IMR-90 (cell line): ENCODE measurements around the gene TRIM42. TPM values are rescaled to one million over a fixed set of nuclear protein-coding genes. Genes with fewer than 3 reads are reported as not detected.

Experiments
- ATAC-seq: fragments of 200-7000 bp; cut with Tn5 transposase; 2 replicates; pipeline ENCODE4 v1.9.1; 2020; ENCODE audit warnings: low read depth, mild to moderate bottlenecking, moderate library complexity
- BruUV-seq: library from RNA; stranded (reverse); fragments of 400-500 nt; replicated peaks from 2 replicates; lab custom pipeline; 2021; lab: Mats Ljungman, UMichigan
- CTCF ChIA-PET: fragments of 300-600 bp; formaldehyde crosslinking; extraction: SDS; loops from one replicate; lab custom pipeline; 2021; ENCODE audit warnings: antibody characterized with exemption; lab: Yijun Ruan, JAX
- POLR2A ChIA-PET: fragments of 300-600 bp; sonication (Branson Sonifier 250); formaldehyde crosslinking; loops from one replicate; lab custom pipeline; 2022; ENCODE audit warnings: antibody characterized with exemption; ENCODE audit not compliant: unreplicated experiment; lab: Charles Lee
- DNase-seq: peaks from one replicate; pipeline ENCODE4 v3.0.0; 2013
- H2AFZ ChIP-seq: replicated peaks from 2 replicates; pipeline ENCODE3; 2013; ENCODE audit warnings: low read length, mild to moderate bottlenecking; ENCODE audit not compliant: poor library complexity
- H2AK5ac ChIP-seq: 2 replicates; pipeline ENCODE4 v1.6.1; 2013; ENCODE audit warnings: low read depth, low read length, inconsistent platforms
- H2AK9ac ChIP-seq: replicated peaks from 2 replicates; pipeline ENCODE3; 2013; ENCODE audit warnings: mild to moderate bottlenecking, low read depth, low read length, moderate library complexity; ENCODE audit not compliant: poor library complexity
- H2BK120ac ChIP-seq: 2 replicates; pipeline ENCODE4 v1.6.1; 2013; ENCODE audit warnings: low read depth, low read length, inconsistent platforms
- H2BK15ac ChIP-seq: 3 replicates; pipeline ENCODE4 v1.6.1; 2013; ENCODE audit warnings: low read depth, low read length, inconsistent platforms
- H2BK20ac ChIP-seq: 2 replicates; pipeline ENCODE4 v1.6.1; 2013; ENCODE audit warnings: low read depth, mild to moderate bottlenecking, inconsistent platforms, low read length, moderate library complexity
- H2BK5ac ChIP-seq: 2 replicates; pipeline ENCODE4 v1.6.1; 2013; ENCODE audit warnings: mild to moderate bottlenecking, low read depth, low read length, inconsistent platforms; ENCODE audit not compliant: poor library complexity, severe bottlenecking
- H3K14ac ChIP-seq: replicated peaks from 2 replicates; pipeline ENCODE4 v1.6.1; 2013; ENCODE audit warnings: low read depth, low read length, inconsistent platforms
- H3K18ac ChIP-seq: 2 replicates; pipeline ENCODE4 v1.6.1; 2013; ENCODE audit warnings: low read depth, low read length, control low read depth
- H3K23ac ChIP-seq: 2 replicates; pipeline ENCODE4 v1.6.1; 2013; ENCODE audit warnings: low read depth, low read length, inconsistent platforms
- H3K27ac ChIP-seq: 2 replicates; pipeline ENCODE4 v1.5.1; 2013; ENCODE audit warnings: mild to moderate bottlenecking, control low read depth, low read length; ENCODE audit not compliant: insufficient read depth
- H3K27me3 ChIP-seq: 2 replicates; pipeline ENCODE4 v1.6.1; 2013; ENCODE audit warnings: low read length; ENCODE audit not compliant: control insufficient read depth, insufficient read depth
- H3K36me3 ChIP-seq: 2 replicates; pipeline ENCODE4 v1.6.1; 2013; ENCODE audit warnings: low read length, mixed read lengths; ENCODE audit not compliant: control insufficient read depth, insufficient read depth
- H3K4ac ChIP-seq: 2 replicates; pipeline ENCODE4 v1.6.1; 2013; ENCODE audit warnings: low read depth, low read length, inconsistent platforms
- H3K4me1 ChIP-seq: 2 replicates; pipeline ENCODE4 v1.6.1; 2013; ENCODE audit warnings: low read length, mixed read lengths; ENCODE audit not compliant: control insufficient read depth, insufficient read depth
- H3K4me2 ChIP-seq: 2 replicates; pipeline ENCODE4 v1.6.1; 2013; ENCODE audit warnings: low read depth, mild to moderate bottlenecking, control low read depth, low read length, moderate library complexity
- H3K4me3 ChIP-seq: 2 replicates; pipeline ENCODE4 v1.5.1; 2013; ENCODE audit warnings: low read depth, mild to moderate bottlenecking, control low read depth, low read length, moderate library complexity; ENCODE audit not compliant: insufficient read depth
- H3K56ac ChIP-seq: 2 replicates; pipeline ENCODE4 v1.6.1; 2013; ENCODE audit warnings: low read length, inconsistent platforms; ENCODE audit not compliant: insufficient read depth; ENCODE audit errors: extremely low read depth
- H3K79me1 ChIP-seq, 2 experiments: 2 replicates each; pipeline ENCODE4 v1.6.1; 2013; ENCODE audit warnings: low read length in 2 of 2, inconsistent platforms in 1 of 2, low read depth in 1 of 2
- H3K9ac ChIP-seq: 2 replicates; pipeline ENCODE4 v1.6.1; 2013; ENCODE audit warnings: low read depth, low read length, control low read depth
- H3K9me1 ChIP-seq: 2 replicates; pipeline ENCODE4 v1.6.1; 2013; ENCODE audit warnings: low read length, inconsistent platforms; ENCODE audit not compliant: insufficient read depth
- H3K9me3 ChIP-seq: 2 replicates; pipeline ENCODE4 v1.6.1; 2013; ENCODE audit warnings: low read length; ENCODE audit not compliant: control insufficient read depth, insufficient read depth
- H4K20me1 ChIP-seq: 2 replicates; pipeline ENCODE4 v1.6.1; 2013; ENCODE audit warnings: low read length, inconsistent platforms; ENCODE audit not compliant: insufficient read depth
- H4K5ac ChIP-seq: 2 replicates; pipeline ENCODE4 v1.6.1; 2013; ENCODE audit warnings: mild to moderate bottlenecking, low read depth, low read length, control low read depth
- H4K8ac ChIP-seq, 2 experiments: 2 replicates each; pipeline ENCODE4 v1.6.1; 2013; ENCODE audit warnings: low read depth in 2 of 2, low read length in 2 of 2, control low read depth in 1 of 2, inconsistent platforms in 1 of 2
- H4K91ac ChIP-seq: 2 replicates; pipeline ENCODE4 v1.6.1; 2013; ENCODE audit warnings: low read depth, low read length, inconsistent platforms; ENCODE audit not compliant: insufficient read depth
- CEBPB ChIP-seq: IDR thresholded peaks from 2 replicates; pipeline ENCODE4 v1.6.1; 2012; ENCODE audit warnings: low read depth, low read length, improper control_type of control experiment
- CHD1 ChIP-seq: IDR thresholded peaks from 2 replicates; pipeline ENCODE4 v1.6.1; 2012; ENCODE audit warnings: low read depth, low read length, improper control_type of control experiment
- FOS ChIP-seq: fragments of 150-350 bp; IDR thresholded peaks from 2 replicates; pipeline ENCODE4 v1.6.1; 2016; ENCODE audit warnings: low read depth, low read length
- MAFK ChIP-seq: IDR thresholded peaks from 2 replicates; pipeline ENCODE4 v1.6.1; 2012; ENCODE audit warnings: low read depth, low read length, improper control_type of control experiment
- POLR2A ChIP-seq: IDR thresholded peaks from 2 replicates; pipeline ENCODE4 v1.6.1; 2012; ENCODE audit warnings: mild to moderate bottlenecking, low read depth, low read length
- RAD21 ChIP-seq: IDR thresholded peaks from 2 replicates; pipeline ENCODE4 v1.6.1; 2012; ENCODE audit warnings: low read length, improper control_type of control experiment
- RFX5 ChIP-seq: IDR thresholded peaks from 2 replicates; pipeline ENCODE4 v1.8.0; 2012; ENCODE audit warnings: low read depth, mild to moderate bottlenecking, low read length, moderate library complexity
- whole genome bisulfite sequencing, 2 experiments: methylation state at CpG; one replicate each; pipeline versions ENCODE4 v1.1.5 to v1.1.7; 2013; ENCODE audit warnings: missing lambda C conversion rate in 2 of 2; ENCODE audit not compliant: insufficient read length in 1 of 2; ENCODE audit errors: extremely low coverage in 2 of 2; 5-methylcytosine and 5-hydroxymethylcytosine counted together
- dilution Hi-C: fragments of 300-500 bp; cut with HindIII; formaldehyde crosslinking; loops from one replicate; pipeline ENCODE4 v1.14.3; 2018; ENCODE audit warnings: low sequenced_read_pairs; ENCODE audit not compliant: unreplicated experiment
- in situ Hi-C: fragments of 300-500 bp; cut with MboI; formaldehyde crosslinking; loops from 3 replicates; pipeline ENCODE4 v1.14.3; 2019; ENCODE audit warnings: low sequenced_read_pairs, inconsistent platforms, mixed read lengths
- intact Hi-C: fragments of 100-400 bp; cut with micrococcal nuclease; formaldehyde crosslinking; loops from 2 replicates; pipeline ENCODE4 v1.10.0; 2022
- polyA plus RNA-seq, 3 experiments: library from polyadenylated mRNA; depleted of rRNA; stranded (reverse); fragments of >200 nt; gene quantifications; 2 replicates each; pipeline ENCODE4 v1.2.3, GENCODE V29; 2012; ENCODE audit warnings: low replicate concordance in 1 of 3
- total RNA-seq: library from RNA; depleted of rRNA; stranded (reverse); fragments of >200 nt; gene quantifications from 2 replicates; pipeline ENCODE4 v1.2.3, GENCODE V29; 2012
- TF ChIP-seq, protein P1 (sequence below): fragments of 150-350 bp; IDR thresholded peaks from 2 replicates; pipeline ENCODE4 v1.6.1; 2017; ENCODE audit warnings: mild to moderate bottlenecking, antibody characterized with exemption, low read length, low read depth
- TF ChIP-seq, protein P2 (sequence below): conservative IDR thresholded peaks from 2 replicates; pipeline ENCODE4 v1.5.1; 2012; ENCODE audit warnings: mild to moderate bottlenecking, low read depth, low read length, improper control_type of control experiment

Gene TRIM42
- total and polyA plus RNA-seq, 2 of the 4 experiments (the other 2 are of a cell fraction): not detected

DNA sequence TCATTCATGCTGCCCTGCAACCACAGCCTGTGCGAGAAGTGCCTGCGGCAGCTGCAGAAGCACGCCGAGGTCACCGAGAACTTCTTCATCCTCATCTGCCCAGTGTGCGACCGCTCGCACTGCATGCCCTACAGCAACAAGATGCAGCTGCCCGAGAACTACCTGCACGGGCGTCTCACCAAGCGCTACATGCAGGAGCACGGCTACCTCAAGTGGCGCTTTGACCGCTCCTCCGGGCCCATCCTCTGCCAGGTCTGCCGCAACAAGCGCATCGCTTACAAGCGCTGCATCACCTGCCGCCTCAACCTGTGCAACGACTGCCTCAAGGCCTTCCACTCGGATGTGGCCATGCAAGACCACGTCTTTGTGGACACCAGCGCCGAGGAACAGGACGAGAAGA lies 4.7 kb downstream of the TRIM42 start:
- H4K91ac ChIP-seq: no peak overlapping the region
- H3K9ac ChIP-seq: no peak overlapping the region
- no peak overlapping the region for H4K5ac ChIP-seq
- no peak overlapping the region for H3K56ac ChIP-seq
- H3K4ac ChIP-seq: no peak overlapping the region
- ATAC-seq (no peak), DNase-seq (no peak)
- no peaks in the 10 kb centered on the region for H3K4me1 ChIP-seq
- H3K23ac ChIP-seq: no peak overlapping the region
- WGBS, 2 experiments: 87% methylated on average over 19 of the region's 27 CpGs; no CpG with 5 or more reads in 1 of the 2 experiments
- intact Hi-C loops (no loop called here), dilution Hi-C loops (no loop called here), in situ Hi-C loops (no loop called here)
- H2AFZ ChIP-seq: no peak overlapping the region
- H3K27me3 ChIP-seq: no peaks in the 10 kb centered on the region
- H3K79me1 ChIP-seq: no peaks in the 10 kb centered on the region
- H3K27ac ChIP-seq: no peak overlapping the region
- no peaks in the 10 kb centered on the region for H4K20me1 ChIP-seq
- H3K4me3 ChIP-seq: no peak overlapping the region
- H3K18ac ChIP-seq: no peak overlapping the region
- ChIA-PET CTCF (no interaction called here), POLR2A (no interaction called here)
- H2BK120ac ChIP-seq: no peak overlapping the region
- no peak overlapping the region for H3K14ac ChIP-seq
- H3K9me1 ChIP-seq: no peaks in the 10 kb centered on the region
- no peaks in the 10 kb centered on the region for H3K36me3 ChIP-seq
- no peak overlapping the region for H2BK20ac ChIP-seq
- H4K8ac ChIP-seq: no peak overlapping the region
- H2BK5ac ChIP-seq: no peak overlapping the region
- no peak overlapping the region for H2AK9ac ChIP-seq
- no peak overlapping the region for H3K4me2 ChIP-seq
- no peak overlapping the region for H2BK15ac ChIP-seq
- peaks cover 9% of the 10 kb centered on the region; the same call in 1 of the 2 replicates for H3K9me3 ChIP-seq
- H2AK5ac ChIP-seq: no peak overlapping the region
- no peak for TF ChIP-seq RAD21
- no peak for TF ChIP-seq RFX5
- TF ChIP-seq CHD1: no peak
- TF ChIP-seq CEBPB: no peak
- TF ChIP-seq MAFK: no peak
- no peak for TF ChIP-seq FOS
- TF ChIP-seq, protein P1, sequence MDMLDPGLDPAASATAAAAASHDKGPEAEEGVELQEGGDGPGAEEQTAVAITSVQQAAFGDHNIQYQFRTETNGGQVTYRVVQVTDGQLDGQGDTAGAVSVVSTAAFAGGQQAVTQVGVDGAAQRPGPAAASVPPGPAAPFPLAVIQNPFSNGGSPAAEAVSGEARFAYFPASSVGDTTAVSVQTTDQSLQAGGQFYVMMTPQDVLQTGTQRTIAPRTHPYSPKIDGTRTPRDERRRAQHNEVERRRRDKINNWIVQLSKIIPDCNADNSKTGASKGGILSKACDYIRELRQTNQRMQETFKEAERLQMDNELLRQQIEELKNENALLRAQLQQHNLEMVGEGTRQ: no peak
- no peak for TF ChIP-seq POLR2A
- TF ChIP-seq, protein P2, sequence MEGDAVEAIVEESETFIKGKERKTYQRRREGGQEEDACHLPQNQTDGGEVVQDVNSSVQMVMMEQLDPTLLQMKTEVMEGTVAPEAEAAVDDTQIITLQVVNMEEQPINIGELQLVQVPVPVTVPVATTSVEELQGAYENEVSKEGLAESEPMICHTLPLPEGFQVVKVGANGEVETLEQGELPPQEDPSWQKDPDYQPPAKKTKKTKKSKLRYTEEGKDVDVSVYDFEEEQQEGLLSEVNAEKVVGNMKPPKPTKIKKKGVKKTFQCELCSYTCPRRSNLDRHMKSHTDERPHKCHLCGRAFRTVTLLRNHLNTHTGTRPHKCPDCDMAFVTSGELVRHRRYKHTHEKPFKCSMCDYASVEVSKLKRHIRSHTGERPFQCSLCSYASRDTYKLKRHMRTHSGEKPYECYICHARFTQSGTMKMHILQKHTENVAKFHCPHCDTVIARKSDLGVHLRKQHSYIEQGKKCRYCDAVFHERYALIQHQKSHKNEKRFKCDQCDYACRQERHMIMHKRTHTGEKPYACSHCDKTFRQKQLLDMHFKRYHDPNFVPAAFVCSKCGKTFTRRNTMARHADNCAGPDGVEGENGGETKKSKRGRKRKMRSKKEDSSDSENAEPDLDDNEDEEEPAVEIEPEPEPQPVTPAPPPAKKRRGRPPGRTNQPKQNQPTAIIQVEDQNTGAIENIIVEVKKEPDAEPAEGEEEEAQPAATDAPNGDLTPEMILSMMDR: no peak
- no TSS peak for BruUV-seq
